Fibroblast of pulmonary artery (primary cell): ENCODE measurements around the gene POLR2F.

Source experiments
- DNase-seq: peaks from one replicate; pipeline ENCODE4 v3.0.0-alpha.2; 2010; ENCODE audit warnings: low read depth
- H3K4me3 ChIP-seq: replicated peaks from 2 replicates; pipeline ENCODE4 v1.5.1; 2011; ENCODE audit warnings: low read depth, mild to moderate bottlenecking, control low read depth, low read length, moderate library complexity
- TF ChIP-seq, protein P1 (sequence below): IDR thresholded peaks from 2 replicates; pipeline ENCODE4 v1.5.1; 2011; ENCODE audit warnings: mild to moderate bottlenecking, control low read depth, low read length, inconsistent platforms; ENCODE audit errors: missing control alignments

The POLR2F gene

DNA sequence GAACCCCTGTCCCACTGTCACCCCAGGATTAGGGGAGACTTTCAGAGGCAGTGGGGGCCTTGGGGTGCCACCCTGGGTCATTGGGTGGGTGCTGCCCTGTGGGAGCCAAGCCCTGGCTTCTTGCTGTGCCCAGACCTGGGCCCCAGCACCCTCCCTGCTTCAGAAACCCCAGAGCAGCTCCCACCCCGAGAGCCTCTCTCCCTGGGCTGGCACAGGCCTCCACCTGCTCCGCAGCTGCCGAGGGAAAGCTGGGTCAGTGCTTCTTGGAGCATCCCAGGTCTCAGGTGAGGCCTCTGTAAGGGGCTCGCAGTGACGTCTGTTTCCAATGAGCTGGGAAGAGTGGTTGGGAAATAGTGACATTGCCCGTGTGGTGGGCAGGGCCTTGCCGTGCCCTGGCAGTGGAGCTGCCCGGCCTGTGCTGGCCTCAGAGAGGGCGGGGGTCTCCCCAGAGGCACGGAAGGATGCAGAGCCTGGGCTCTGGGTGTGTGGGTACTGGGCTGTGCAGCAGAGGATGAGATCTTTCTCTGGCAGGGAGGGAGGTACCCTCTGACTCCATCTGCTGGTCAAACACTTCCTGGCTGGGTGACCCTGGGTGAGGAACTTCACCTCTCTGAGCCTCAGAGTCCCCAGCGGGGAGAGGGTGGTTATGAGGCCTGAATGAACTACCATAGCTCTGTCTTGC lies 23.1 kb upstream of the POLR2F start:
- H3K4me3 ChIP-seq, result no peak overlapping the region
- TF ChIP-seq, protein P1, sequence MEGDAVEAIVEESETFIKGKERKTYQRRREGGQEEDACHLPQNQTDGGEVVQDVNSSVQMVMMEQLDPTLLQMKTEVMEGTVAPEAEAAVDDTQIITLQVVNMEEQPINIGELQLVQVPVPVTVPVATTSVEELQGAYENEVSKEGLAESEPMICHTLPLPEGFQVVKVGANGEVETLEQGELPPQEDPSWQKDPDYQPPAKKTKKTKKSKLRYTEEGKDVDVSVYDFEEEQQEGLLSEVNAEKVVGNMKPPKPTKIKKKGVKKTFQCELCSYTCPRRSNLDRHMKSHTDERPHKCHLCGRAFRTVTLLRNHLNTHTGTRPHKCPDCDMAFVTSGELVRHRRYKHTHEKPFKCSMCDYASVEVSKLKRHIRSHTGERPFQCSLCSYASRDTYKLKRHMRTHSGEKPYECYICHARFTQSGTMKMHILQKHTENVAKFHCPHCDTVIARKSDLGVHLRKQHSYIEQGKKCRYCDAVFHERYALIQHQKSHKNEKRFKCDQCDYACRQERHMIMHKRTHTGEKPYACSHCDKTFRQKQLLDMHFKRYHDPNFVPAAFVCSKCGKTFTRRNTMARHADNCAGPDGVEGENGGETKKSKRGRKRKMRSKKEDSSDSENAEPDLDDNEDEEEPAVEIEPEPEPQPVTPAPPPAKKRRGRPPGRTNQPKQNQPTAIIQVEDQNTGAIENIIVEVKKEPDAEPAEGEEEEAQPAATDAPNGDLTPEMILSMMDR, result peak; percentile 52
- peak; percentile 34 for DNase-seq

DNA sequence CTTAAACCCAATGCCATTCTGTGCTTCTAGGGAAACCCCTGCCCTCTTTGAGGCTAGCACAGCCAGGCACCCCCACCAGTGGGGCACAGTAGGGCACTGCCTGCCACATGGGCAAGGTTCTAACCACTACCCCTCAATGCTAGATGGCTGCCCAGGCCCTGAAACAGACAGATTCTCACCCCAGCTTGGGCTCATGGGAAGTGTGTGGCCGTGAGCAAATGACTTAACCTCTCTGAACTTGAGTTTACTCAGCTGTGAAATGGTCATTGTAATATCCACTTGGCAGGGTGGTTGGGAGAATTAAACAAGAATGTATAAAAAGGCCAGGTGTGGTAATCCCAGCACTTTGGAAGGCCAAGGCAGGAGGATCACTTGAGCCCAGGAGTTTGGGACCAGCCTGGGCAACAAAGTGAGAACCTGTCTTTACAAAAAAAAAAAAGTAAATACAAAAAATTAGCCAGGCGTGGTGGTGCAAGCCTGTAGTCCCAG lies 22.5 kb upstream of the POLR2F start:
- DNase-seq, result no peak
- H3K4me3 ChIP-seq, result no peak overlapping the region
- TF ChIP-seq, protein P1, result no peak

DNA sequence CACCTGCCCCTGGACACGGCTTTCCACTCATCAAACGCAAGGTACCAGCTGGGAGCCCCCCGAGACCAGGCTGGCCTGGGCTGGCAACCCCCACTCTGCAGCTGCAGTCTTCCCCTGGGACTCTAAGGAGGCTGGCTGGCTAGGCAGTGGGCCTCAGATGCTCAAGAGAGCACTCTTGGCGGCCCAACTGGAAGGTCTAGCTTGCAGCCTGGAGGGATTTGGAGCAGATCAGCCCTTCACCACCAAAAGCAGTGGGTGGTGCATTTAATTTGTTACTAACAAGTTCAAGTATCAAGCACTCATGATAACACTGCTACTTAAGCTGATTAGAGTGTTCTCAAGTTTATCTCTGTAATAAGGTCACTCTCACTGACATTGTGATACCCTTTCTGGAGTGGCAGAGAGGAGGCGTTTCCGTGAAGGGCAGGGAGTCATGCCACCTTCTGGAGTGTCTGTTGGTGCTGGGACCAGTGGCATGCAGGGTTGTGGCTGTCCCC lies 21.6 kb upstream of the POLR2F start:
- TF ChIP-seq, protein P1, result no peak
- DNase-seq, result no peak
- no peak overlapping the region for H3K4me3 ChIP-seq

DNA sequence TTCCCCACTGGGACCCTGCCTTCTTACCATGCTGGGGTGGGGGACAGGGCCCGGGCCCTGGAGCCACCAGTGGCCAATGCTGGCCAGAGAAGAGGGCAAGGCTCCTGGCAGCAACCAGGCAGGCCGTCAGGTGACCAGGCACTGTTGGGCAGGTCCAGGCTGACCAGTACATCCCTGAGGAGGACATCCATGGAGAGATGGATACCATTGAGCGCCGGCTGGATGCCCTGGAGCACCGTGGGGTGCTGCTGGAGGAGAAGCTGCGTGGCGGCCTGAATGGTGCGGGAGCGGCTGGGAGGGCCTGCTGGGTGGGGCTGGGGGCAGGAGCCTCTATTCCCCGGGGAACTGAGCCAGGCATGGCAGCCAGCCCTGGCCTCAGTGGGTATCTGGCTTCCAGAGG lies 21.1 kb upstream of the POLR2F start:
- DNase-seq, result no peak
- no peak overlapping the region for H3K4me3 ChIP-seq
- TF ChIP-seq, protein P1, result no peak

DNA sequence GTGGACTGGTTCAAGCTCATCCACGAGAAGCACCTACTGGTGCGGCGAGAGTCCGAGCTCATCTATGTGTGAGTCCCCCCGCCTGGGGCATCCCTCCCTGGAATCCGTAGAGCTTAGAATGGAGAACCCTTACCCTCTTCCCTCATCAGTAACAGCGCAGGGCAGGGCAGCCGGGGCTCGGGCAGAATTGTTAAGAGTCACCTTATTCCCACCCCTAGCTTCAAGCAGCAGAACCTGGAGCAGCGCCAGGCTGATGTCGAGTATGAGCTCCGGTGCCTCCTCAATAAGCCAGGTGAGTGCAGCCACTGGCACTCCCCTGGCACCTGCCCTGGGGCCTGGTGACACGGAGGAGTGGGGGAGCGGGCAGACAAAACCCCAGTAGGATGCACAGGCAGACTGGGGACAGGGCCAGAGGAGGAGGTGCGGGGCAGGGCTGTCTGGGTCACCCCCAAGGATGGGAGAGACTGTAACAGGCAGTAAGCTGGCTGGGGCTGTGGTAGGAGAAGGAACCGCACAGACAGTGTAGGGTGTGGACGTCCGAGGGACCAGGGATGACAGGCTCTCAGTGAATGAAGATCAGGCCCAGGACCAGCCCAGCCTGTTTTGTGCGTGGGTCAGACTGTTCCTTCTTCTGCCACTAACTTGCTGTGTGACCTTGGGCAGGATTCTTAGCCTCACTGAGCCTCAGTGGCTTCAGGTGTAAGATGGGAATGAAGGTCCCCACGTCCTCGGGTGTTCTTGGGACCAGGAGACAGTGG lies 20.5 kb upstream of the POLR2F start:
- DNase-seq, result no peak
- H3K4me3 ChIP-seq, result no peak overlapping the region
- TF ChIP-seq, protein P1, result no peak

DNA sequence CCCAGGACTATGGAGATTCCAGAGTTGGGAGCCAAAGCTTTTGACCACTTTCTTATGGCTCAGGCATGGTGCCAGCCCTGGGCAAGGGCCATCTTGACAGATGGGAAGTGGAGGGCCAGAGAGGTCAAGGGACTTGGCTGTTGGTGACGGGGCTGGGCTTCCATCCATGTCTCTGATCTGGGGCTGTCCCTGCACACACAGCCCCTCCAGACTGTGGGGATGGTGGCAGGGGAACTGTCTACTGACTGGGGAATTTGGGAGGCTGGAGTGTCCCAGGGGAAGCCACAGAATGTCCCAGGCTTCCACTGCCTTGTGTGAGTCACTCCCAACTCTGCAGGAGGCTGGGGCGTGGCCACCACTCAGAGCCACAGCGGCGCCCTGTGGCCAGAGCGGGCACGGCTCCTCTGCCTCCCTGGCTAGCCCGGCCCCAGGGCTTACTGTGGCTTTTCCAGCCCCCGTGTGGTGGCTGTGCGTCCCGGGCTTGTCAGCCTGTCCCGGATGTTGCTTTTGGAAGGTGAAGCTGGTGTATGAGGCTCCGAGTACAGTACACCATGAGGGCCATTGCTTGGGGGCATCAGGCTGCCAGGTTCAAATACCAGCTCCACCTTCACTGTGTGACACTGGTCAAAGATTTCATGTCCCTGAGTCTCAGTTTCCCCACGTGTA lies 19.7 kb upstream of the POLR2F start:
- H3K4me3 ChIP-seq, result no peak overlapping the region
- peak; percentile 90 for DNase-seq
- TF ChIP-seq, protein P1, result peak; percentile 94
